GM21528 (cell line): ENCODE measurements around the gene SAMD14.
"Not testable (repeated sequence)": the region's sequence is repeated elsewhere in the genome, so short reads cannot be mapped to it uniquely, and the experiment has no call there.

Experiments
- ATAC-seq: cut with Tn5 transposase; IDR thresholded peaks from one replicate; pipeline ENCODE4 v1.9.1; 2021; ENCODE audit warnings: mild to moderate bottlenecking, moderate library complexity; ENCODE audit not compliant: unreplicated experiment, low FRiP score

The SAMD14 gene

DNA sequence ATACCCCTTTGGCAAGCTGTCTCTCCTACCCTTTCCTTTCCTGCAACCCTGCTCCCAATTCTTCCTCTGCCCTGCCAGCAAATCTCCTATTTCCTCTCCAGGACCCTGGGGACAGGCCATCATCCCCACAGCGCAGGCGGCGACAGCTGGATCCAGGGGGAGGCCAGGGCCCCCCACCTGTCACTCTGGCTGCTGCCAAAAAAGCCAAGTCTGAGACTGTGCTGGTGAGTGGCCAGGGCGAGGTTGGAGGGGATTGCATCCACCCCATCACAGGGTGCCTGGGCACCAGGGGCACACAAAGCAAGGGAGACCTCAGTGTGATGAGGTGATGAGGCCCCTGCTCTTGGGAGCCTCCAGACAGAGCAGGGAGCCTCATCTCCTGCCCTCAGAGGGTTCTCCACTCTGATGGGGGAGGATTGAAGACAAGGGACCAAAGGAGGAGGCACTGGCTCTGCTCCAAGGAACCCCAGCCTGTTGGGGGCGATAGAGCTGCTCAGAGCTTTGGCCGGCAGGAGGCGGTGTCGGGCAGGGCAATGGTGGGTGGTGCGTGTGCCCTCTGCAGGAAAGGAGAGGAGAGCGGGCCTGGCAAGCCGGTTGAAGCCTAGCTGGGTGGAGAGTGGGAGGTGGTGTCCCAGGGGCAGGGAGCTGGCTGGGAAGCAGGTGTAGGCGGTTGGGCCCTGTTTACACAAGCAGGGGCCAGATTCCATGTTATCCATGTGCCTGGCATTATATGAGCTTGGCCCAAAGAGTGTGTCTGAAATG is 50.4 kb downstream of the SAMD14 start:
- no peak for ATAC-seq

DNA sequence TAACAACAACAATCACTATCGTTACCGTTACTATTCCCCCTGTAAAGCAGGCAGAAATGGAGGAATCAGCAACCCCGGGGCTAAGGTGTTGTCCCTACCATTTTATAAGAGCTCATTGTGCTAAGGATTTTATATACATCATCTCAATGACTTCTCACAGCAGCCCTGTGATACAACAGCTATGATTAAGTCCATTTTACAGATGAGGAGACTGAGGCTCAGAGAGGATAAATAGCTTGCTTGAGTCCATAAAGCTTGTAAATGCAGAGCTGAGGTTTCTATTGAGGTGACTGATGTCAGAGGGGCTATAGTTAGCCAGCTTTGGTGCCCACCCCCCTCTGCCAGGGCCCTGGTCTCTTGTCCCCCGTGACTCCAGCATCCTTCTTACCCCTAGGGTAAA is 51.5 kb downstream of the SAMD14 start:
- ATAC-seq = no peak

DNA sequence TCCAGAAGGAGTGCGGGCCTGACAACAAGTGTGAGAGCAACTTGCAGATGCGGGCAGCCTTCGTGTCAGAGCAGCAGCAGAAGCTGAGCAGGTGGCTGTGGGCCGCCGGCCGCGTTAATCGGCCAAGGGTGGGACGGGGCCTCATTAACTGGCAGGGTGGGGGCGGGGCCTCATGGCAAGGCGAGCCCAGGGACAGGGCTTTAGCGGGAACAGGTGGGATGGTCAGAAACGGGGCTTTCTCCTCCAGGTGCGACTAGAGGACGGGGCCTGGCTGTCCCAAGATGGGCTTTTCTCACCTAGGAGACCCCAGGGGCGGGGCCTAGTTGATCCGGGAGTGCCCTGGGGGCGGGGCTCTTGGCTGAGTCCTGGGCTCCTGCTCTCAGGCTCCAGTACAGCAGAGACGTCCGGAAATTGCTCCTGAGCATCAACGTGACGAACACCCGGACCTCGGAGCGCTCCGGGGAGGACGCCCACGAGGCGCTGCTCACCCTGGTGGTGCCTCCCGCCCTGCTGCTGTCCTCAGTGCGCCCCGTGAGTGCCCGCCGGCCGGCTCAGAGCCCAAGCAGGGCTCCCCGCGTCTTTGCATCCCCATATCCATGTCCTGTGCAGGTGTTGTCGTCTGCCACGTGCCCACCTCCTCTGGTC is 53.2 kb downstream of the SAMD14 start:
- no peak for ATAC-seq

DNA sequence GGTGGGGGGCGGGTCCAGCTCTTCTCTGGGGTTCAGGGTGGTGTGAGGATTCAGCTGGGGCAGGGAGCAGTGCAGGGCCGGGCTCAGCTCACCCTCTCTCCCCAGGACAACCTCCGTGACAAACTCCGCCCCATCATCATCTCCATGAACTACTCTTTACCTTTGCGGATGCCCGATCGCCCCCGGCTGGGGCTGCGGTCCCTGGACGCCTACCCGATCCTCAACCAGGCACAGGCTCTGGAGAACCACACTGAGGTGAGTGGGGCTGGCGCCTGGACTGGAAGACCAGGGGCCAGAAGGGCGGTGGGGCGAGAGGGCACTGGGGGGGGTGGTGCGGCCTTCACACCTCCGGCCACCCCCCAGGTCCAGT is 53.8 kb downstream of the SAMD14 start:
- no peak for ATAC-seq

DNA sequence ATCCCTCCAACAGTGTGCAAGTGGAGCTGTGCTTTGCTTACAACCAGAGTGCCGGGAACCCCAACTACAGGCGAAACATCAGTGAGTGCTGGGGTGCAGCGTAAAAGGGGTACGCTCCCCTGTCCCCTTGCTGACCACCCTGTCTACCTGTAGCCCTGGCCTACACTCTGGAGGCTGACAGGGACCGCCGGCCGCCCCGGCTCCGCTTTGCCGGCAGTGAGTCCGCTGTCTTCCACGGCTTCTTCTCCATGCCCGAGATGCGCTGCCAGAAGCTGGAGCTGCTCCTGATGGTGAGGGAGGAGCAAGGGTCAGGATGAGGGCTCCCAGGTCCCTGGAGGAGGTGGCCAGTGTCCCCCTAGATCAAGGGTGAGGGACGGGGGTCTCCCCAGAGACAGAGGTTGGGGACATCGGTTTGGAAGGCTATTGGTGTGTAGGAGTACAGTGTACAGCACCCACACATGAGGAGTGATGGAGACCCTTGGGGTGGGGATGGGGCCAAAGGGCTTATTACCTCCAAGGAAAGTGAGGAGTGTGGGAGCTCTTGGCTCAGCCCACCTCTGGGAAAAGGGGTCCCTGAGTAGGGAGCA is 54.4 kb downstream of the SAMD14 start:
- no peak for ATAC-seq

DNA sequence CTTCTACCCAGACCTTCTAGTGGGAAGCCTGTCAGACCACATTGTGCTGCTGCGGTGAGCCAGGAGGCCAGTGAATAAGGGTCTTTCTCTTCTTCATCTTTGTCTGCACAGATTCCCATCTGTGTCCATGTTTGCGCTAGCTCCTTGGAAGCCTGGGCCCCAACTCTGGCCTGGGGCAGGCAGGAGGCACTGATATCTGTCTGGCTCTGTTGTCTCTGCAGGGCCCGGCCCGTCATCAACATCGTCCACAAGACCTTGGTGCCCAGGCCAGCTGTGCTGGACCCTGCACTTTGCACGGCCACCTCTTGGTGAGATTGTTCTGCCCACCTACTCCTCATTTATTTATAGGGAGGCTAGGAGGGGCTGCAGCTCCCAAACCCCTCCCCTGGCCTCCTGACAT is 55.7 kb downstream of the SAMD14 start:
- ATAC-seq = no peak

DNA sequence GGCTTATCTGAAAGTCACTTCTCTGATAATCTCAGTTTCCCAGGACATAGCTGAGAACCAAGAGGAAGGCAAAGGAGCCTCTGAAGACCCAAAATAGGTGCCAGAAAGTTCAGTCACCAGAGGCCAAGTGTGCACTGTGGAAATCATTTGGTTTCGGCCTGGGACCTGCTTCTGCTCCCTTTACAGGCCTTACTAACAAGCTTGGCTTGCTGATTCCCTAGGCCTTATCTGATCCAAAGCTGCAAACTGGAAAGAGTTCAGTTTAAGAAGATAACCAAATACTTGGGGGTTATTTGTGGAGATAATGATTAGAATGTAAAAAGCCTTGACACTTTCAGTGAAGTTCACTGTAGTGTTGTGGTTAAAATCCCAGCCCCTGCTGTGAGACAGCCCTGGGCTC is 57.0 kb downstream of the SAMD14 start:
- ATAC-seq = no peak

DNA sequence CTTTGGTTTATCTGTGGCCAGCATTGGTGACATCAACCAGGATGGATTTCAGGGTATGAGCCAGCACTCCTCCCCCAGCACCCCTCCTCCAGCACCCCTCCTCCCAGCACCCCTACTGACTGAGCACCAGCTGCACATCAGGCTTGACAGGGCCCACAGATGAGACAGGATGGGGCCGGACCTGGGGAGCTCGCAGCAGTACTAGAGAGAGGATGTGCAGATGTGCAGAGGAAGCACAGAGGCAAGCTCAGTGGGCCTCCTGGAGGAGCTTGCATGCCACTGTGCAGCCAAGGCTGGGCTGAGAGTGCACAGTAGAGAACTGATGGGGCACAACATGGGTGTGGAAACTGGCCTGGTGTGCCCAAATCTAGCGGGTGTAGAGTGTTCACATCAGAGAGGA is 57.8 kb downstream of the SAMD14 start:
- no peak for ATAC-seq

DNA sequence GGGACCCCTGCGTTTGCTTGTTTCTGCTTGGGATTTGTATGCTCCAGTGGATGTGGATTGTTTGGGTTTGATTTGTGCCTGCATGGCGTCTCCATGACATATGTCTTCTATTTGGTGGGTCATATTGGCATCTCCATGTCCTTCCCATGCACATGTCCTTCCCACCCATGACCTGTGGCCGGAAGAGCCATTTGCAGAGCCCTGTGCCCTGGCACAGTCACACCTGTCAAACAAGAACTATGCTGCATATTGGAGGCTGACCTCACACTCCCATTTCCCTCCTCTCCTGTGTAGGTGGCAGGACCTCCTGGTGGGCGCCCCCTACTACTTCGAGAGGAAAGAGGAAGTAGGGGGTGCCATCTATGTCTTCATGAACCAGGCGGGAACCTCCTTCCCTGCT is 58.3 kb downstream of the SAMD14 start:
- ATAC-seq = no peak

DNA sequence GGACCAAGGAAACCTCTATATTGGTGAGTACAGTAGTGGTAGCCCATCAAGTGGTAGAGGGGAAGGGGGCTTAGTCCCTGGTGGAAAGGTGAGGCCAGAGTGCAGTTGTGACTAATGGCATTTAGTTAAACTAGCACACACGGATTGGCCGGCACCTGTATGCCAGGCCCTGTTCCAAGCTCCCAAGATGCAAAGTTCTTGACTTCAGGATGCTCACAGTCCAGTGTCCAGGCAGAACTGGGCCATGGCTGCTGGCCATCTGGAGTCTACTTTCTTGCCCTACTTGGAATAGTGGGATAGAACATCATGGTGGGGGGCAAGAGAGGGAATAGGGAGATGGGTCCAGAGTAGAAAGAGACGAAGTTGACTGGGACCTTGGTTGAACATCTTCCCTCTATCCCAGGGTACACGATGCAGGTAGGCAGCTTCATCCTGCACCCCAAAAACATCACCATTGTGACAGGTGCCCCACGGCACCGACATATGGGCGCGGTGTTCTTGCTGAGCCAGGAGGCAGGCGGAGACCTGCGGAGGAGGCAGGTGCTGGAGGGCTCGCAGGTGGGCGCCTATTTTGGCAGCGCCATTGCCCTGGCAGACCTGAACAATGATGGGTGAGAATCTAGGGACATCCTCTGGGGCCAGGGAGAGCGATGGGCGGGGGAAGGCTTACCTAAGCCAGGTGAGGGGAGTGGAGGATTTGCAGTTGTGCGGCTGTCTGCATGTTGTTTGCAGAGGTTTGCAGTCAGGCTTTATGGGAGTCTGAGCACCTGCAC is 58.9 kb downstream of the SAMD14 start:
- ATAC-seq = no peak

DNA sequence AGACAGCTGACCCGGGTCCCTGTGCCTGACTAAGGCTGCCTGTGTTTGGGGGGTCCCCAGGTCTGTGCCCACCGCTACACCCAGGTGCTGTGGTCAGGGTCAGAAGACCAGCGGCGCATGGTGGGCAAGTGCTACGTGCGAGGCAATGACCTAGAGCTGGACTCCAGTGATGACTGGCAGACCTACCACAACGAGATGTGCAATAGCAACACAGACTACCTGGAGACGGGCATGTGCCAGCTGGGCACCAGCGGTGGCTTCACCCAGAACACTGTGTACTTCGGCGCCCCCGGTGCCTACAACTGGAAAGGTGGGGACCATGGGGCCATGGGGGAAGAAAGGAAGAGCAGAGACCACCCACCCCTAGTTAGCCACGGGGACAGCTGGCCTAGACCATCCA is 62.0 kb downstream of the SAMD14 start:
- ATAC-seq = no peak

DNA sequence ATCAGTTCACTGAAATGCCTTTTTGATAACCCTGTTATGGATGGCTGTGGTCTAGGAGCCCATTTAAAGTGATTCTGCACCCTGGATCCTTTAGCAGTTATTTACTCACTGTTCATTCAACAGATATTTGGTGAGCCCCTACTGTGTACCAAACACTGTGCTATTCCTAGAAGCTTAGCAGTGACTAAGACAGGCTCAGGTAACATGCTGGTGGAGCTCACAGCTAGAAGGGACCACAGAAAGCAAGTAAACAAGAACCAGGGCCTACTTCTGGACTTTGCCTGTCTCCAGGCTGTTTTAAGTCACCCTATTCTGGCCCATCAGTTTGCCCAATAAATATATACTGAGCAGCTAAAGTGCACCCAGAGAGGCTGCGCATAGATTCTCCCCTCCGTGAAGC is 63.0 kb downstream of the SAMD14 start:
- no peak for ATAC-seq

DNA sequence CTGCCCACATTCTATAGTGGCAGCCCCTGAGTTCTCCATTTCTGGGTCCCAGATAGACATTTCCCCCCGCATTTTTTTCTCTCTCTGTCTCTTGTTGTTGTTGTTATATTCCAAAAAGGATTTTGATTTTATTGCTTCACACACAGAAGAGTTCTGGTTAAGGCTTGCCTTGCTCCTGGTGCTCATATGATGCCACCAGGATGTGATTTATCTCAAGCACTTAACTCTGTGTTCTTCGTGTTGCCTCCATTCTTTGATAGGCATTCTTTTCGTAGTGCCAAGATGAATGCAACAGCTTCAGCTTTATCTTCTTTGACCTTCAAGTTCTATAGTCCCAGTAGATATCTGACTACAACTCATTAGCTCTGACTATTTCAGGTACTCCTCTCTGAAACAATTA is 64.9 kb downstream of the SAMD14 start:
- ATAC-seq = no peak

DNA sequence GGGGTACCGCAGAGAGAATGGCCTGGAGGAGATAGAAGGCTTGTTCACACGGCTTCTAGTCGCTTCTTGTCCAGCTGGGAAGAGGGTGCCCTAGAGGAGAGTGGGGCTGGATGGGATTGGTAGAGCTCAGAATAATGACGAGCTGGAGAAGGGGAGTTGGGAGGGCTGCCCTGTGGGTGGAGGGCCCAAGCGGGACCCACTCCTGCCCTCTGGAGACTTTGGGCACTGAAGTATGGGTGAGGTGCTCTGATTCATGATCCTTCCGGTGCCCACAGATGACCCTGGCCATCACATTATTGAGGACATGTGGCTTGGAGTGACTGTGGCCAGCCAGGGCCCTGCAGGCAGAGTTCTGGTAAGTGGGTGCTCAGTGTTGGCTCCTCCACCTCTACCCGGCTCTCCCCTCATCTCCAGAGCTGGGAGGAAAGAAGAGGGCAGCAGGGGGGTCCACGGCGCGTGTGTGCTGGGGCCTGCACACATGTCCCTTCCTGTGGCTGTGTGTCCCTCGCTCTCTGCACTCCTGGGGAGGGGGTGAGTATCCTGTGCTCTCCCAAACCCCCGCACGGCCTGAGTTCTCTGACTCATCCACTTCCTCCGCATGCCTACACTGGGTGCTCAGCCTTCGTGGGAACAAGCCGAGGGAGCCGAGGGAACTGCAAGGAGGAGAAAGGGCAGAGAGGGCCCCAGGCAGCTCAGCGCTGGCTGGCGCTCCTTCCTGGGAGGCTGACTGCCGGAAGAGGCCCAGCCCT is 65.5 kb downstream of the SAMD14 start:
- ATAC-seq = no peak

DNA sequence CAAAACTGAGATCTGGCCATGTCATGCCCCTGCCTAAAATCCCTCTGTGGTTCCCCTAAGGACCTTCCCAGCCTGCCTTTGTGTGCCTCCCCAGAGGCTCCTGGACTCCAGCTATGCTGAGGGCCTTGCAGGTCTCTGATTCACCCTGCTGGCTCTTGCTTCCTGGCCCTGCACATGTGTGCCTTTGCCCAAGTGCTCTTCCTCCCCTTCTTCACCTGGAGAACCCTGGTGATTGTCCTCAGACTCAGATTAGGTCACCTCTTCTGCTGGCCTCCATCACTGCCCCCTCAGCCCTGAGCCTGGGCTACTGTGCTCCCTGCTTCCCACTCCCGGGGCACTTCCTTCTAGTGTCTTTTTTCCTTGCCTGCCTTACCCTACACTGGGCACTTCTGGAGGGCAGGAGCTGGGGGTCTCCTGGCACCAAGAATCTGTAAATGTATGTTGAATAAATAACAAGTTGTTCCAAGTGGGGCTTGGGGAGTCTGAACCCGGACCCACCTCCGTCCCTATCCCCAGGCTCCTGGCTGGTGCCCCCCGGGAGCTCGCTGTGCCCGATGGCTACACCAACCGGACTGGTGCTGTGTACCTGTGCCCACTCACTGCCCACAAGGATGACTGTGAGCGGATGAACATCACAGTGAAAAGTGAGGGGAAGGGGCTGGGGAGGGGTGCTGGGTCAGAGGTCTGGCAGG is 66.3 kb downstream of the SAMD14 start:
- no peak for ATAC-seq

DNA sequence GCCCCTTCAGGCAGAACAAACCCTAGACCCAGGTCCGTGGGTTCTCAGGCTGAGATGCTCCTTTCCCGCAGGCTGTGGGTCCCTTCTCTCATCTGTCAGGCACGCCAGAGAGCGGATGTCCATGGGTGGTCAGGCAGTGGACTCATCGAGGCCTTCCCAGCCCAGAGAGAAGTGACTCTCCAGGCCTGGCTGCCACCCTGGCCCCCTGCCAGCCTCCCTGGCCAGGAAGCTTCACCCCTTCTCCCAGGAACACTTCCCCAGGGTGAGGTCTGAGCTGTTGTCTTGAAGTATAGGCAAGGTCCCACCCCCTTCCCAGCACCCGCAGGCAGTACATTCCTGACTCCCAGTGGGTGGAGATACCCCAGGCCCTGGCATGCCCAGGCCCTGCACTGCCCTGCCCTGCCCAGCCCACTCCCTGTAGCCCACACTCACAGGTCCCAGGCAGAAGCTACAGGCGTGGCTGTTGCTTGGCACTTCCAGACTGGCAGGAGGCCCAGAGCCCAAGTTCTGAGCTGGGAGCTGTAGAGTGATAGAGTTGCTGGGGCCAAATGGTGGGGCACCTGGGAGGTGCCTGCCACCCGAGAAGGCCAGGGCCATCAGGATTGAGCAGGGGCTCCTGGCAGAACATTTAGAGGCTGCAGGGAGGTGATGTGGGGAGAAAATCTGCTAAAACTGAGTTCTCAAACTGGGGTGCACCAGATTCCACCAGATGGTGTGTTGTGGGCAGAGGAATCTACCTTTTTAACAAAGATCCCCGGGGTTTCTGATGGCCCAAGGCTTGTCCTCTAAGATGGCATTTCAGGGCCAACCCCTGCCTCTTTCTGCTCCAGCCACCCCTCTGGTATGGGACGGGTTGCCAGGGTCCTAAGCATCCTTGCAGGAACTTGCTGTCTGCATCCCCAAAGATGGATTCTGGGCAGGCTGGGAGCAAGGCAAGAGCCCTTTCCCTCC is 67.4 kb downstream of the SAMD14 start:
- no peak for ATAC-seq

DNA sequence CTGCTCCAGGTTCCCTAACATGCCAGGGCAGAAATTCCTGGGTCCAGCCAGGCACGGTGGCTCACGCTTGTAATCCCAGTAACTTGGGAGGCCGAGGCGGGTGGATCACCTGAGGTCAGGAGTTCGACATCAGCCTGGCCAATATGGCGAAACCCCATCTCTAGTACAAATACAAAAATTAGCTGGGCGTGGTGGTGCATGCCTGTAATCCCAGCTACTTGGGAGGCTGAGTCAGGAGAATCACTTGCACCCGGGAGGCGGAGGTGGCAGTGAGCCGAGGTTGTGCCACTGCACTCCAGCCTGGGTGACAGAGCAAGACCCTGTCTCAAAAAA is 68.3 kb downstream of the SAMD14 start:
- ATAC-seq = not testable (repeated sequence)

DNA sequence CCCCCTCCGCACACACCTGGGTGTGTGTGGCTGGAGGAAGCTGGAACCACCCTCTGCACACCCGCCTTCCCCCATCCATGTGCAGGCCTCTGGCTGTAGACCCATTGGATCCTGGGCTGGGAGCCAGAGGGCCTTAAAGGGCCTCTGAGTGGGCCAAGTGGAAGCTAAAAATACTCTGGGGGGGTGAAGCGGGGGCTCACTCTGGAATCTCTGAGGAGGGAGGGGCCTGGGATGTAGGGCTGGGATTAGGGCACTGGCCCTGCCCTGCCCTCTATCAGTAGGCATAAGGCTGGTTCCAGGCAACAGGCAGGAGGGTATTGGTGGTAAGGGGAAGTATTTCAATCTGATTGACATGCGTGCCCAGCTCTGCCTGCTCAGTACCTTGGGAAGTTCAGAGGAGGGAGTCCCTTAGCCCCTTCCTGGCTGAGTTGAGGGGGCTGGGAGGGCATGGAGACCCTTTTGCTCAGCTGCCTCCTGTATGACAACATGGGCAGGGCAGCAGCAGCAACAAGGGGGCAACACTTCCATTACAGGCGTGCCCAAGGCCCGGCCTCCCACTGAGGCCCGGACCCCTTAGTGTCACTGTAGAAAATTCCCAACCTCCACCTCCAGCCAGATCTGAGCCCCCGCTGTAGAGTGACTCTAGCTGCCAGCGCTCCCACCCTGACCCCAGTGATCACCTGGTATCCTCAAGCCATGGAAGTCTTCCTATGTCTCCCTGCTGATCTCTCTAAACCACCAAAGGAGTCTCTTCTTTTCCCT is 68.8 kb downstream of the SAMD14 start:
- ATAC-seq = no peak
